UCSD-AML1 (cell line): ENCODE results near the gene TTC28.
A peak's percentile ranks its signal among the peaks of the same experiment; 100 is the strongest.

ENCODE experiments used
- DNase-seq: peaks from one replicate; lab custom pipeline; 2025; ENCODE audit not compliant: unreplicated experiment; lab: John Stamatoyannopoulos, UW

Gene TTC28

GRCh38 chr22:27993774-27994350 lies 685.8 kb downstream of the TTC28 start:
- DNase-seq = no peak

- no peak for DNase-seq
Observed at GRCh38 chr22:27993201-27993635, 686.4 kb downstream of the TTC28 start.

GRCh38 chr22:27992294-27993165 lies 687.1 kb downstream of the TTC28 start:
- no peak for DNase-seq

- DNase-seq = no peak
Observed at GRCh38 chr22:27991586-27992293, 687.9 kb downstream of the TTC28 start.

GRCh38 chr22:27990879-27991278 lies 688.8 kb downstream of the TTC28 start:
- peak; percentile 50 for DNase-seq

- no peak for DNase-seq
Observed at GRCh38 chr22:27990451-27990840, 689.2 kb downstream of the TTC28 start.

- no peak for DNase-seq
Observed at GRCh38 chr22:27989758-27990450, 689.7 kb downstream of the TTC28 start.

- no peak for DNase-seq
Observed at GRCh38 chr22:27988704-27989103, 690.9 kb downstream of the TTC28 start.

- no peak for DNase-seq
Observed at GRCh38 chr22:27987557-27987956, 692.1 kb downstream of the TTC28 start.

GRCh38 chr22:27986937-27987336 lies 692.7 kb downstream of the TTC28 start:
- no peak for DNase-seq

- no peak for DNase-seq
Observed at GRCh38 chr22:27986459-27986858, 693.2 kb downstream of the TTC28 start.

GRCh38 chr22:27985323-27986275 lies 694.0 kb downstream of the TTC28 start:
- no peak for DNase-seq

GRCh38 chr22:27984723-27985122 lies 694.9 kb downstream of the TTC28 start:
- no peak for DNase-seq

- no peak for DNase-seq
Observed at GRCh38 chr22:27984001-27984695, 695.5 kb downstream of the TTC28 start.

- DNase-seq = no peak
Observed at GRCh38 chr22:27983361-27983791, 696.3 kb downstream of the TTC28 start.

GRCh38 chr22:27982630-27983180 lies 696.9 kb downstream of the TTC28 start:
- DNase-seq = no peak

- no peak for DNase-seq
Observed at GRCh38 chr22:27982106-27982505, 697.5 kb downstream of the TTC28 start.

- no peak for DNase-seq
Observed at GRCh38 chr22:27980424-27981148, 699.1 kb downstream of the TTC28 start.

GRCh38 chr22:27978802-27979201 lies 700.8 kb downstream of the TTC28 start:
- no peak for DNase-seq
